ENCODE measurements around the gene AQP2. TPM values are rescaled to one million over a fixed set of nuclear protein-coding genes. Genes with fewer than 3 reads are reported as not detected.

AQP2 gene
- total RNA-seq, 4 donors from 2014 or later, result not detected

- Histone ChIP-seq H3K27ac (no peak overlapping the region), H3K27me3 (peaks cover 0 to 4% of the 10 kb centered on the region in 2 donors), H3K36me3 (no peaks in the 10 kb centered on the region), H3K4me3 (no peak overlapping the region), H3K9me3 (no peaks in the 10 kb centered on the region), H3K4me1 (no peaks in the 10 kb centered on the region)
- peak in 1 of 3 donors; percentile 15 for DNase-seq
- TF ChIP-seq POLR2A (IDR thresholded peaks at IDR 0.05) (no peak), CTCF (IDR thresholded peaks at IDR 0.05) (no peak)
These were observed 3.7 kb downstream of the AQP2 start for GRCh38 chr12:49953961-49954846.

DNA sequence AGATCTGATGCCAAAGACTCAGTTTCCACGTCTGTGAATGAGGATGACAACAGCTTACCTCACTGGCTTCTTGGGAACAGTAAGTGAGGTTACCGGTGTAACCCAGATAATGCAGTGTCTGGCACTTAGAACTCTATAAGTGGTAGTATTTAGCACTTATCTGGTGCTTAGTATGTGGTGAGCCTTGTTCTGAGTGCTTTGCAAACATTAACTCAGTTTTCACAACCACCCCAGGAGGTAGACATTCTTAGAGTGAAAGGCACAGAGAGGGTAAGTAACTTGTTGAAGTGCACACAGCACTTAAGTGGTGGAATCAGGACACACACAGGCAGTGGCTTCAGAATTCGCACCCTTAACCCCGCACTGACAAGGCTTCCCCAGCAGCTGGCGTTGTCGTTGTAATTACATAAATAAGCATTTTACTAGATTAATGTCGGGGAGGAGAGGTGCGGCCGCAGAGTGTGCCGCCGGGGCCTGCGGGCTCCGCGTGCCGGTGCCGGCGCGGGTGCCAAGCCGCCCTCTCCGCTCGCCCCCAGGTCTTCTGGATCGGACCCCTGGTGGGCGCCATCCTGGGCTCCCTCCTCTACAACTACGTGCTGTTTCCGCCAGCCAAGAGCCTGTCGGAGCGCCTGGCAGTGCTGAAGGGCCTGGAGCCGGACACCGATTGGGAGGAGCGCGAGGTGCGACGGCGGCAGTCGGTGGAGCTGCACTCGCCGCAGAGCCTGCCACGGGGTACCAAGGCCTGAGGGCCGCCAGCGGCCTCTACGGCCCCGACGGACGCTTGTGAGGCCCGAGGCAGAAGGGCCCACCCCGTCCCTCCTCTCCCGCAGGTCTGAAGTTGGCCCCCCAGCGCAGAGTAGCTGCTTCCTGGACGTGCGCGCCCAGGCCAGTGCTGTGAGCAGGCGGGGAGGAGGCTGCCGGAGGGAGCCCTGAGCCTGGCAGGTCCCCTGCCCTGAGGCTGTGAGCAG is 4.6 kb downstream of the AQP2 start:
- Histone ChIP-seq H3K9me3 (no peaks in the 10 kb centered on the region), H3K27ac (no peak overlapping the region), H3K27me3 (peaks cover 0 to 10% of the 10 kb centered on the region in 2 donors), H3K36me3 (no peaks in the 10 kb centered on the region), H3K4me3 (no peak overlapping the region), H3K4me1 (no peaks in the 10 kb centered on the region)
- TF ChIP-seq CTCF (IDR thresholded peaks at IDR 0.05), result no peak
- TF ChIP-seq POLR2A (IDR thresholded peaks at IDR 0.05), result no peak
- DNase-seq, result peak in 1 of 3 donors; percentile 32

- Histone ChIP-seq H3K9me3 (no peaks in the 10 kb centered on the region), H3K4me3 (no peak overlapping the region), H3K27ac (no peak overlapping the region), H3K36me3 (no peaks in the 10 kb centered on the region), H3K4me1 (peaks cover 0 to 3% (median 0%) of the 10 kb centered on the region in 4 donors), H3K27me3 (peaks cover 2 to 17% of the 10 kb centered on the region in 2 donors)
- peak in 1 of 3 donors; percentile 6 for DNase-seq
- TF ChIP-seq CTCF (IDR thresholded peaks at IDR 0.05) (no peak), POLR2A (IDR thresholded peaks at IDR 0.05) (no peak)
These were observed 5.5 kb downstream of the AQP2 start for GRCh38 chr12:49955899-49956662.

DNA sequence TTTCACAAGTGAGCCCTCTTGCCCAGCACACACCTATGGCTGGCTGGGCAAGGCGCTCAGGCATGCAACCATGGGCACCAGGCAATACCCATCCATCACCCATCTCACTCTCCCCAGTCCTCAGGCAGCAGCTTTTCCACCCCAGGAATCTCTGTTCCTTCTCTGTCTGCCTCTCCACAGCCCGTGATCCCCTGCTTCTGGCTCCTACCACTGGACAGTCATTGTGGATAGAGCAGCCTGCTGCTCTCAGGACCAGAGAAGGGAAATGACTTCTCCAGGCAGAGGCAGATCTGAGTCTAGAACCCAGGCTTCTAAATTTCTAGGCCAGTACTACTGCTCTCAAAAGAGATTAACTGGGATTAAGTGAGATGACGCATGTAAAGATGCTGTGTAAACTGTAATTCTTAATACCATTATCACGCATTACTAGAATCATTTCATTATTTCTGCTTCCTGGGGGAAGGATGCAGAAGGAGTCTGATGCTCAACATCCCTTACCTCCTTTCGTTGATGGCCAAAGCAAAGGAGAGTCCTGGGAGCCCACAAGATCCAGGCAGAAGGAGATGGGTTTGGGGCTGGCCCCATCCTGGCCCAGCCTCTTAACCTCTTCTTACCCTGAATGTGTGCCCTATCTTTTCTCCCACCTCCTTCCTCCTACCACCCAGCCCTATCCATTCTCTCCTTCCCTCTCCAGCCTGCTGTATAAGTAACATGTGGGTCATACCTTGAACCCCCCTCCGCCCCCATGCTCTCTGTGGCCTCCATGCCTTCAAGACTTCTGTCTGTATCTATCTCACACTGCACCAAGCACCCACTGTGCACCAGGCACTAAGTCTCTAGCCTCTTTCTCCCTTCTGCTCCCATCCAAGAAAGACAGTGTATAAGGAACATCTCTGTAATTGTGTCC is 6.4 kb downstream of the AQP2 start:
- Histone ChIP-seq H3K36me3 (no peaks in the 10 kb centered on the region), H3K27ac (no peak overlapping the region), H3K27me3 (peaks cover 4 to 21% of the 10 kb centered on the region in 2 donors), H3K4me3 (no peak overlapping the region), H3K9me3 (no peaks in the 10 kb centered on the region), H3K4me1 (peaks cover 0 to 7% (median 0%) of the 10 kb centered on the region in 4 donors)
- no peak for TF ChIP-seq CTCF (IDR thresholded peaks at IDR 0.05)
- no peak for TF ChIP-seq POLR2A (IDR thresholded peaks at IDR 0.05)
- DNase-seq, result no peak
